ENCODE data around the gene CNNM4. TPM values are rescaled to one million over a fixed set of nuclear protein-coding genes. Genes with fewer than 3 reads are reported as not detected.
A peak's percentile ranks its signal among the peaks of the same experiment; 100 is the strongest.

The CNNM4 gene
- total RNA-seq, 4 donors from 2014 or later: 0.77 to 8.2 (median 4.7) TPM

- Histone ChIP-seq H3K9me3 (no peaks in the 10 kb centered on the region), H3K36me3 (no peaks in the 10 kb centered on the region), H3K27ac (no peak overlapping the region), H3K27me3 (no peaks in the 10 kb centered on the region), H3K4me3 (no peak overlapping the region), H3K4me1 (no peaks in the 10 kb centered on the region)
- DNase-seq: no peak
- TF ChIP-seq POLR2A (IDR thresholded peaks at IDR 0.05) (no peak), CTCF (IDR thresholded peaks at IDR 0.05) (no peak)
- intact Hi-C loops (cut with DNase I; ENCODE audit: low total_unique reads): no loop called here
Measured at GRCh38 chr2:96798733-96799622, 38.3 kb downstream of the CNNM4 start.

- H3K36me3 ChIP-seq: no peaks in the 10 kb centered on the region
- no peaks in the 10 kb centered on the region for H3K9me3 ChIP-seq
- no peak for DNase-seq
- H3K27me3 ChIP-seq: no peaks in the 10 kb centered on the region
- no peak overlapping the region for H3K27ac ChIP-seq
- H3K4me1 ChIP-seq: no peaks in the 10 kb centered on the region
- H3K4me3 ChIP-seq: no peak overlapping the region
- intact Hi-C loops (cut with DNase I; ENCODE audit: low total_unique reads): no loop called here
- TF ChIP-seq CTCF (IDR thresholded peaks at IDR 0.05): no peak
- TF ChIP-seq POLR2A (IDR thresholded peaks at IDR 0.05): no peak
Measured at GRCh38 chr2:96799623-96799935, 38.9 kb downstream of the CNNM4 start.

DNA sequence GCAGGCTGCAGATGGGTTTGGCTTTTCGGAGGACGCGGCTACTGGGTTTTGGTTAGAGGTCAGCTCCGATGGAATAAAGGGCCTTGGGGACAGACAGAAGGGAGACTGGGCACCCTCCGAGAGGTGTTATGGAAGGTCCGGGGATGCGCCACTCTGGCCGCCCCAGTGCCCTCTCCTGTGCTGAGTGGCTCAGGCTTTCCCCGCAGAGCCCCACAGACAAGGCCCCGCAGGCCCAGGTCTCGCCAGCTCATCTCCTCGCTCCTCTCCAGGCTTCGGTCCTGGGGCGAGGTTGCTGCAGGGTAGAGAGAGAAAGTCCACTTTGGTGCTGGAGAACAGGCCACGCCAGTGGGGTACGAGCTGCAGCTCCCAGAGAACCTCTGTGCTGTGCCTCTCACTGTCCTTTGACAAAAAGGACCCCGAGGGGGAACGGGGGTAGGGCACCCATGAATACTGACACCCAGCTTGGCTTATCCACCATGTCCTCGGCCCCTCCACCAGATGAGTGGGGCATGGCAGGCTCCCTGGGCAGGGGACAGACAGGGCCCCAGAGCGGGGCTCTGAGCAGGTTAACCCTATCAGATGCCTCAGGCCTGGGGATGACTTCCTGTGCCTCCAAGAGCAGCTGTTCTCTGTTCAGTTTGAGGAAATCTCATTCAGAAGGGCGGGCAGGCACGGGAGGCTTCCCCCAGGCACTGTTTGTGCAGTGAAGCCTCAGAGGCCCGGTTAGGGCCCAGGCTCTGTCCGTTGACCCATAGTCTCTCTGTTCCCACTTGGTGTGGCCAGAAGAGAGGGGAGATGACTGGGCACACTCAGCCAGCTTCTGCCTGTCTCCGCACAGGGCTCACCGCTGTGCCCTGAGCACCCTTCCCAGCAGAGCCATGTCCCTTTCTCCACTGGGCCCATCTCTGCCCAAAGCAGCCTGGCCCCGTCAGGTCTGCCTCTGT, 39.6 kb downstream of the CNNM4 start:
- Histone ChIP-seq H3K27me3 (no peaks in the 10 kb centered on the region), H3K36me3 (no peaks in the 10 kb centered on the region), H3K4me1 (no peaks in the 10 kb centered on the region), H3K9me3 (no peaks in the 10 kb centered on the region), H3K4me3 (no peak overlapping the region), H3K27ac (peak overlapping the region in 1 of 2 donors; percentile 24)
- TF ChIP-seq CTCF (IDR thresholded peaks at IDR 0.05) (no peak), POLR2A (IDR thresholded peaks at IDR 0.05) (no peak)
- intact Hi-C loops (cut with DNase I; ENCODE audit: low total_unique reads): no loop called here
- no peak for DNase-seq

DNA sequence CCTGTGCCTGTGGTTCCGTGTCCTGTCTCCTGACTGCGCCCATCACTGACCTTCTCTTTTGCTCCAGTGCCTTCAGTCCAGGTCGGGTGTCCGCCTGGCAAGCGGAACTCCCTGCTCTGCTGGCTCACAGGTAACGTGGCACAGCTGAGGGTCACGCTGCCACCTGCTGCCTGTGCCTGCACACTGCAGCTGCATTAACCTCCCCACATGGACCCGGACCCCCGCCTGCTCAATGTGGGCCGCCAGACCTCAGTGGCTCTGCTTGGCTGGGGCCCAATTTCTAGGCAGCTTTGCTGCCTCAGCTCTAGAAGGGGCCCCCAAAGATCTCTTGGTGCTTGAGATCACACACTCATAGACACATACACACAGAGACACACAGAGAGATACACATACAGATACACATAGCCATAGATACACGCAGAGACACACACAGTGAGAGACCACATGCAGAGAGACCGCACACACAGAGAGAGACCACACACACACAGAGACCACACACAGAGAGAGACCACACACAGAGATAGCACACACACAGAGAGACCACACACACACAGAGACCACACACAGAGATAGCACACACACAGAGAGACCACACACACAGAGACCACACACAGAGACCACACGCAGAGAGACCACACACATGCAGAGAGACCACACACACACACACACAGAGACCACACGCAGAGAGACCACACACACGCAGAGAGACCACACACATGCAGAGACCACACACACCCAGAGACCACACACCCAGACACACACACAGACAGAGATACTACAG, 40.5 kb downstream of the CNNM4 start:
- H3K27me3 ChIP-seq: no peaks in the 10 kb centered on the region
- H3K27ac ChIP-seq: peak overlapping the region in 1 of 2 donors; percentile 24
- H3K9me3 ChIP-seq: no peaks in the 10 kb centered on the region
- no peak overlapping the region for H3K4me3 ChIP-seq
- no peaks in the 10 kb centered on the region for H3K4me1 ChIP-seq
- intact Hi-C loops (cut with DNase I; ENCODE audit: low total_unique reads): no loop called here
- peak; percentile 72 for DNase-seq
- TF ChIP-seq CTCF (IDR thresholded peaks at IDR 0.05) (peak; percentile 70 to 91 (median 84)), POLR2A (IDR thresholded peaks at IDR 0.05) (no peak)
- H3K36me3 ChIP-seq: no peaks in the 10 kb centered on the region
